Measurements from ENCODE around the gene CCP110.

The CCP110 gene

DNA sequence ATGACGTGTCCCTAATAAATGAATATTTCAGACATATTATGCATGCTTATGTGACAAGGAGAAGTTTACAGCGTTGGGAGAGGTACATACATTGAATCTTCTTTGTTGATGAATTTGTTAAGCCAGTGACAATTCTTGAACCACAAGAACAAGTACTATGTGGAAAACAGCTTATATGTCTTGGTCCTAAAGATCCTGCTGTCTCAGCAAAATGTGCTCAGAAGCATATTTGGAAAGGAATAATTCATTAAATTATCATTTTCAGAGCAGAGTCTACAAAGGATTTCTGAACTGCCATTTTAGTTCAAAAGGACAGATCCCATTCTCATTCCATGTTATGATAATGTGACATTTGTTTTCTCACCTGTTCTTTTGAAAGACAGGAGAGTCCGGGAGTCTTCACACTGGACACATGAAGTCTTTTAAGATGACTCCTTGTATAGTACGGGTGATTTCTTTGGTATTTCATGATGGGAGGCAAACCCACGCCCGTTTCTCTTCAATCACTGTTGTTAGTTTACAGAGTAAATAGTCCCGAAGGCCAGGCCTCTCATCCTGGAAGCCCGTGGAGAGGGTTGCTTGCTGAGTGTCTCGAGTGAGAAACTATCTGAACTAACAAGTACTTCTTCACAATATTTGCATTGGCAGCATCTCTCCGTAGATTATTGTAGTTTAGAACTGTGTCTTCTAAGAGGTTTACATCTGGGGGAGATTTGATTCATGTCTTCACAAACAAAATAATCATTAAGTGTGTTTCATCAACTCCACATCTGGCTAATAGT is 58.5 kb downstream of the CCP110 start:
- no peak overlapping the region for H3K4me3 ChIP-seq (replicated peaks; ENCODE audit: low read depth, low read length)
- H3K36me3 ChIP-seq (ENCODE audit: control insufficient read depth, insufficient read depth, low read length): peaks cover 18% of the 10 kb centered on the region
- H3K27me3 ChIP-seq (replicated peaks; ENCODE audit: control insufficient read depth, insufficient read depth, low read length): no peaks in the 10 kb centered on the region
- DNase-seq (ENCODE audit: extremely low read depth, insufficient read length): no peak
- TF ChIP-seq, protein P1, sequence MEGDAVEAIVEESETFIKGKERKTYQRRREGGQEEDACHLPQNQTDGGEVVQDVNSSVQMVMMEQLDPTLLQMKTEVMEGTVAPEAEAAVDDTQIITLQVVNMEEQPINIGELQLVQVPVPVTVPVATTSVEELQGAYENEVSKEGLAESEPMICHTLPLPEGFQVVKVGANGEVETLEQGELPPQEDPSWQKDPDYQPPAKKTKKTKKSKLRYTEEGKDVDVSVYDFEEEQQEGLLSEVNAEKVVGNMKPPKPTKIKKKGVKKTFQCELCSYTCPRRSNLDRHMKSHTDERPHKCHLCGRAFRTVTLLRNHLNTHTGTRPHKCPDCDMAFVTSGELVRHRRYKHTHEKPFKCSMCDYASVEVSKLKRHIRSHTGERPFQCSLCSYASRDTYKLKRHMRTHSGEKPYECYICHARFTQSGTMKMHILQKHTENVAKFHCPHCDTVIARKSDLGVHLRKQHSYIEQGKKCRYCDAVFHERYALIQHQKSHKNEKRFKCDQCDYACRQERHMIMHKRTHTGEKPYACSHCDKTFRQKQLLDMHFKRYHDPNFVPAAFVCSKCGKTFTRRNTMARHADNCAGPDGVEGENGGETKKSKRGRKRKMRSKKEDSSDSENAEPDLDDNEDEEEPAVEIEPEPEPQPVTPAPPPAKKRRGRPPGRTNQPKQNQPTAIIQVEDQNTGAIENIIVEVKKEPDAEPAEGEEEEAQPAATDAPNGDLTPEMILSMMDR (IDR thresholded peaks at IDR 0.05; ENCODE audit: insufficient read depth, low read length, poor library complexity, severe bottlenecking): no peak

DNA sequence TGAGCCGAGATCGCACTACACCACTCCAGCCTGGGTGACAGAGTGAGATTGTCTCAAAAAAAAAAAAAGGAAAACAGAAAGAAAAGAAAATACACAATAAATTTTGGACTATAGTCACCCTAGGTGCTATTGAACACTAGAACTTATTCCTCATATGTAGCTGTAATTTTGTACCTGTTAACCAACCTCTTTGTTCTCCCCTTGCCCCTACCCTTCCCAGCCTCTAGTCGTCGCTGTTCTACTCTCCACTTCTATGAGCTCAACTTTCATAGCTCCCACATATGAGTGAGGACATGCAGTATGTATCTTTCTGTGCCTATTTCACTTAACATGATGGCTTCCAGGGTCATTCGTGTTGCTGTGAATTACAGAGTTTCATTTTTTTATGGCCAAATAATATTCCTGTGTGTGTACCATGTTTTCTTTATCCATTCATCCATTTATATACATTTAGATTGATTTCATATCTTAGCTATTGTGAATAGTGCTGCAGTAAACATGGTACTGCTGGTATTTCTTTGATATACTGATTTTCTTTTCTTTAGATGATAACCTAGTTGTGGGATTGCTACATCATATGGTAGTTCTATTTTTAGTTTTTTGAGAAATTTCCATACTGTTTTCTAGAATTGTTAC is 60.0 kb downstream of the CCP110 start:
- TF ChIP-seq, protein P1 (IDR thresholded peaks at IDR 0.05; ENCODE audit: insufficient read depth, low read length, poor library complexity, severe bottlenecking): peak; percentile 78
- H3K4me3 ChIP-seq (replicated peaks; ENCODE audit: low read depth, low read length): no peak overlapping the region
- H3K36me3 ChIP-seq (ENCODE audit: control insufficient read depth, insufficient read depth, low read length): peaks cover 11% of the 10 kb centered on the region
- DNase-seq (ENCODE audit: extremely low read depth, insufficient read length): no peak
- H3K27me3 ChIP-seq (replicated peaks; ENCODE audit: control insufficient read depth, insufficient read depth, low read length): no peaks in the 10 kb centered on the region

DNA sequence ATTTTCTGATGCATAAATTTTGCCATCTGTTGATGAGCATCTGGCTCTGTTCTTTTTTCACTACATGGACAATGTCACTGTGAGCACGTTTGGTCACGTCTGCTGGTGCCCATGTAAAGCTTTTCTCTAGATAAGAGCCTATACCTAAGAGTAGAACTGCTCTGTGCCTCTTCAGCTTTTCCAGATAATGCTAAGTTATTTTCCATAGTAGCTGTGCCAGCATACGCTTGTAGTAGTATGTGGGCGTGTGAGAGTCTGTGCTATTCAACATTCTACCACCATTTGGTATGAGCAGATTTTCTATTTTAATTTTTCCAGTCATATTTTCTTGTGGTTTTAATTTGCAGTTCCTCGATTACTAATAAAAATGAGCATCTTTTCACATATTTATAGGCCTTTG is 64.9 kb downstream of the CCP110 start:
- DNase-seq (ENCODE audit: extremely low read depth, insufficient read length): no peak
- Histone ChIP-seq H3K36me3 (ENCODE audit: control insufficient read depth, insufficient read depth, low read length) (peaks cover 9% of the 10 kb centered on the region), H3K27me3 (replicated peaks; ENCODE audit: control insufficient read depth, insufficient read depth, low read length) (no peaks in the 10 kb centered on the region)

DNA sequence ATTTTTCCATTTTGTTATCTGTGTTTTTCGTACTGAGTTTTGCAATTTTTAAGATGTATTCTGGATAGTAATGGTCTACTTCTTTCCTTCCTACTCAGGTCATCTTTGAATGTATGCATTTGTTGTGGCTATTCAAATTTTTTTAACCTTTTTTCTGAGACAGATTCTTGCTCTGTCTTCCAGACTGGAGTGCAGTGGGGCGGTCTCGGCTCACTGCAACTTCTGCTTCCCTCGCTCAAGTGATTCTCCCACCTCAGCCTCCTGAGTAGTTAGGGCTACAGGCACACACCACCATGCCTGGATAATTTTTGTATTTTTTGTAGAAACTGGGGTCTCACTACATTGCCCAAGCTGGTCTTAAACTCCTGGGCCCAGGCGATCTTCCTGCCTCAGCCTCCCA is 65.4 kb downstream of the CCP110 start:
- Histone ChIP-seq H3K36me3 (ENCODE audit: control insufficient read depth, insufficient read depth, low read length) (peaks cover 9% of the 10 kb centered on the region), H3K4me3 (replicated peaks; ENCODE audit: low read depth, low read length) (no peak overlapping the region), H3K27me3 (replicated peaks; ENCODE audit: control insufficient read depth, insufficient read depth, low read length) (no peaks in the 10 kb centered on the region)
- DNase-seq (ENCODE audit: extremely low read depth, insufficient read length): no peak
- TF ChIP-seq, protein P1 (IDR thresholded peaks at IDR 0.05; ENCODE audit: insufficient read depth, low read length, poor library complexity, severe bottlenecking): no peak

More for the DNA sequence above, 64.9 kb downstream of the CCP110 start:
- no peak overlapping the region for H3K4me3 ChIP-seq (replicated peaks; ENCODE audit: low read depth, low read length)
- TF ChIP-seq, protein P1 (IDR thresholded peaks at IDR 0.05; ENCODE audit: insufficient read depth, low read length, poor library complexity, severe bottlenecking): no peak

DNA sequence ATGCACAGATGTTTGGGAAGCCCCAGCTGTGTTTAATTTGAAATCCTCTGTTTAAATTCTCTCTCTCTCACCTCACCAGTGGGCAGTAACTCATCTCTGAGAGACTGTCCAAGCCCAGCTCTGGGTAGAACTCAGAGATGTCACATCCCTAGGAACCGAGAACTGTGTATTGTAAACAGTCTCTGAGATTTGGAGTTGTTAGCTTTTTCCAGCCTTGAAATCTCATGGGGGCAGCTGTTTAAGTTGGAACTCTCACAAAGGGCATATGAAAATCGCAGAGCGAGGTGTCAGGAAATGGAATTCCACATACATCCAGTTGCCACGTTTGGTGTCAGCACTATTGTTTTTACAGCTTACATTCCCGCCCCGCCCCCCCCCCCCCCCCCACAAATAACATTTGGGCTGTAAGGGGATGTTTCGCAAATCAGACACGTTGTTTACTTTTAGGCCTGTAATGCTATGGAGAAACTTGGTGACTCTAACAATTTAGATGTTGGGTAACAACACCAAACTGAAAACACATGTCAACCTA is 66.1 kb downstream of the CCP110 start:
- H3K4me3 ChIP-seq (replicated peaks; ENCODE audit: low read depth, low read length): no peak overlapping the region
- TF ChIP-seq, protein P1 (IDR thresholded peaks at IDR 0.05; ENCODE audit: insufficient read depth, low read length, poor library complexity, severe bottlenecking): no peak
- no peaks in the 10 kb centered on the region for H3K27me3 ChIP-seq (replicated peaks; ENCODE audit: control insufficient read depth, insufficient read depth, low read length)
- DNase-seq (ENCODE audit: extremely low read depth, insufficient read length): peak; percentile 20
- peaks cover 9% of the 10 kb centered on the region for H3K36me3 ChIP-seq (ENCODE audit: control insufficient read depth, insufficient read depth, low read length)
